Measurements from ENCODE around the gene TRIO.

TRIO gene

GRCh38 chr5:14510156-14510734, 367.1 kb downstream of the TRIO start:
- peaks cover 0 to 33% of the 10 kb centered on the region in 2 experiments; a peak in 2 of 3 replicates for H3K36me3 ChIP-seq (ENCODE audit: control insufficient read depth in 2 of 2, insufficient read depth in 1 of 2, low read length in 2 of 2)
- no peaks in the 10 kb centered on the region for H3K4me1 ChIP-seq (ENCODE audit: control insufficient read depth, insufficient read depth, low read length)
- H3K4me3 ChIP-seq (ENCODE audit: low read depth, low read length) = no peak overlapping the region
- TF ChIP-seq TRIM28 (IDR thresholded peaks at IDR 0.05; ENCODE audit: borderline replicate concordance, low read length) = no peak
- no peak for TF ChIP-seq WT1 (tag by site-specific recombination; IDR thresholded peaks at IDR 0.05)
- TF ChIP-seq HOXD13 (CRISPR knock-in tag; IDR thresholded peaks at IDR 0.05; ENCODE audit: borderline replicate concordance) = no peak
- TF ChIP-seq PRDM2 (tag by site-specific recombination; IDR thresholded peaks at IDR 0.05; ENCODE audit: borderline replicate concordance) = no peak
- TF ChIP-seq ZNF280D (tag by site-specific recombination; IDR thresholded peaks at IDR 0.05) = no peak
- no peak for TF ChIP-seq CTCF (tag by site-specific recombination; IDR thresholded peaks at IDR 0.05)
- no peak for TF ChIP-seq GLI2 (tag by site-specific recombination; IDR thresholded peaks at IDR 0.05; ENCODE audit: borderline replicate concordance, low read depth)
- TF ChIP-seq ZNF2 (tag by site-specific recombination; IDR thresholded peaks at IDR 0.05) = no peak
- TF ChIP-seq ZEB2 (tag by site-specific recombination; IDR thresholded peaks at IDR 0.05) = no peak
- TF ChIP-seq PATZ1 (tag by site-specific recombination; IDR thresholded peaks at IDR 0.05) = no peak
- TF ChIP-seq KLF1 (tag by site-specific recombination; IDR thresholded peaks at IDR 0.05) = no peak
- TF ChIP-seq SP3 (tag by site-specific recombination; IDR thresholded peaks at IDR 0.05) = no peak
- TF ChIP-seq ZNF416 (tag by site-specific recombination; IDR thresholded peaks at IDR 0.05) = no peak
- ChIA-PET CTCF (interaction anchor here (0.7 to 0.9 kb wide), 2 partner anchors 159 to 199 kb away, joined by 3 to 4 read pairs; no protein-coding TSS in a partner anchor), POLR2A (no interaction called here)
- no peaks in the 10 kb centered on the region for H3K9me3 ChIP-seq (ENCODE audit: control insufficient read depth, insufficient read depth, low read depth, low read length)
- no peak overlapping the region for H3K27ac ChIP-seq (ENCODE audit: extremely low read depth, low read depth, low read length)
